Endothelial cell of umbilical vein (primary cell): ENCODE data around the gene AFG3L2. TPM values are rescaled to one million over a fixed set of nuclear protein-coding genes. Genes with fewer than 3 reads are reported as not detected.

ENCODE experiments used
- BruUV-seq: library from RNA; stranded (reverse); fragments of 400-500 nt; replicated peaks from 2 replicates; lab custom pipeline; 2021; lab: Mats Ljungman, UMichigan
- CTCF ChIA-PET: fragments of 300-600, 350-600 bp; sonication (Branson Sonifier 250); formaldehyde crosslinking; loops from one replicate; lab custom pipeline; 2021; ENCODE audit warnings: antibody characterized with exemption, inconsistent platforms; lab: Charles Lee
- POLR2A ChIA-PET: fragments of 300-600, 350-600 bp; sonication (Branson Sonifier 250); formaldehyde crosslinking; loops from one replicate; lab custom pipeline; 2021; ENCODE audit warnings: antibody characterized with exemption, inconsistent platforms; lab: Charles Lee
- DNase-seq: peaks from one replicate; pipeline ENCODE4 v3.0.0-alpha.2; 2011; ENCODE audit warnings: low read depth, low spot score
- FAIRE-seq: peaks from 2 replicates; lab custom pipeline; 2011; peaks lifted over from hg19 to GRCh38; lab: Jason Lieb, UNC
- H2AFZ ChIP-seq: 2 replicates; pipeline ENCODE4 v1.6.0; 2012; ENCODE audit warnings: low read depth, low read length, control low read depth, inconsistent platforms
- H3K27ac ChIP-seq: 2 replicates; pipeline ENCODE4 v1.5.1; 2011; ENCODE audit warnings: low read depth, mild to moderate bottlenecking, control low read depth, low read length, moderate library complexity; ENCODE audit not compliant: insufficient read depth
- H3K27me3 ChIP-seq, 2 experiments: 2 replicates each; pipeline versions ENCODE4 v1.6.0 to v1.6.1; 2011; ENCODE audit warnings: low read length in 2 of 2, mixed read lengths in 1 of 2; ENCODE audit not compliant: control insufficient read depth in 2 of 2, insufficient read depth in 2 of 2
- H3K36me3 ChIP-seq, 2 experiments: 2 replicates in 1 of 2; 3 replicates in 1 of 2; pipeline ENCODE4 v1.5.1; 2011; ENCODE audit warnings: low read length in 2 of 2, mild to moderate bottlenecking in 1 of 2, moderate library complexity in 1 of 2; ENCODE audit not compliant: control insufficient read depth in 2 of 2, insufficient read depth in 2 of 2; ENCODE audit errors: extremely low read depth in 1 of 2
- H3K4me1 ChIP-seq: 3 replicates; pipeline ENCODE4 v1.5.1; 2011; ENCODE audit warnings: mild to moderate bottlenecking, low read length; ENCODE audit not compliant: control insufficient read depth, insufficient read depth; ENCODE audit errors: extremely low read depth
- H3K4me2 ChIP-seq: 2 replicates; pipeline ENCODE4 v1.6.1; 2011; ENCODE audit warnings: low read length, control low read depth, mixed read lengths; ENCODE audit not compliant: insufficient read depth
- H3K4me3 ChIP-seq, 3 experiments: fragments of 200-600 bp in 1 of 3; sonication (generic), shearing (Covaris generic) in 1 of 3; replicated peaks in 1 of 3; 2 replicates each; pipeline ENCODE4 v1.5.1; 2011 to 2016; ENCODE audit warnings: control low read depth in 3 of 3, low read length in 3 of 3, mild to moderate bottlenecking in 2 of 3, inconsistent platforms in 1 of 3, low read depth in 1 of 3, moderate library complexity in 1 of 3; ENCODE audit not compliant: insufficient read depth in 1 of 3
- H3K79me2 ChIP-seq: 2 replicates; pipeline ENCODE4 v1.6.0; 2012; ENCODE audit warnings: low read length, inconsistent platforms; ENCODE audit not compliant: control insufficient read depth, insufficient read depth
- H3K9ac ChIP-seq: replicated peaks from 2 replicates; pipeline ENCODE3; 2011; ENCODE audit warnings: low read length, control low read depth; ENCODE audit not compliant: insufficient read depth; ENCODE audit errors: extremely low read depth
- H3K9me1 ChIP-seq: replicated peaks from 3 replicates; pipeline ENCODE4 v1.6.0; 2011; ENCODE audit warnings: mild to moderate bottlenecking, low read length; ENCODE audit not compliant: control insufficient read depth, insufficient read depth; ENCODE audit errors: extremely low read depth
- H3K9me3 ChIP-seq: replicated peaks from 2 replicates; pipeline ENCODE4 v1.5.1; 2012; ENCODE audit warnings: low read length, inconsistent platforms; ENCODE audit not compliant: control insufficient read depth, insufficient read depth
- H4K20me1 ChIP-seq: replicated peaks from 2 replicates; pipeline ENCODE3; 2011; ENCODE audit warnings: mild to moderate bottlenecking, low read length; ENCODE audit not compliant: control insufficient read depth, insufficient read depth; ENCODE audit errors: extremely low read depth
- CTCF ChIP-seq, 2 donors: IDR thresholded peaks; 1 replicate in 1 of 2; 2 replicates in 1 of 2; pipeline ENCODE4 v1.5.1; 2011; ENCODE audit warnings: low read length in 2 of 2, mild to moderate bottlenecking in 2 of 2, moderate library complexity in 2 of 2, control low read depth in 1 of 2, inconsistent platforms in 1 of 2, low read depth in 1 of 2; ENCODE audit not compliant: insufficient read depth in 1 of 2; ENCODE audit errors: extremely low read depth in 1 of 2
- EZH2 ChIP-seq: IDR thresholded peaks from 2 replicates; pipeline ENCODE4 v1.6.1; 2012; ENCODE audit warnings: borderline replicate concordance, low read depth, mild to moderate bottlenecking, moderate library complexity, low read length, inconsistent platforms; ENCODE audit not compliant: severe bottlenecking
- FOS ChIP-seq: IDR thresholded peaks from 2 replicates; pipeline ENCODE4 v1.6.1; 2011; ENCODE audit warnings: mild to moderate bottlenecking, low read length, moderate library complexity, borderline replicate concordance; ENCODE audit not compliant: insufficient read depth
- GATA2 ChIP-seq: IDR thresholded peaks from 2 replicates; pipeline ENCODE4 v1.7.0; 2011; ENCODE audit warnings: low read depth, mild to moderate bottlenecking, moderate library complexity, mixed read lengths, low read length; ENCODE audit not compliant: insufficient read length, insufficient read depth
- JUN ChIP-seq: IDR thresholded peaks from 2 replicates; pipeline ENCODE4 v1.6.1; 2011; ENCODE audit warnings: borderline replicate concordance, low read depth; ENCODE audit not compliant: insufficient read length, insufficient read depth
- MAX ChIP-seq: IDR thresholded peaks from 2 replicates; pipeline ENCODE4 v1.6.1; 2011; ENCODE audit not compliant: insufficient read depth, insufficient read length
- MYC ChIP-seq: IDR thresholded peaks from one replicate; pipeline ENCODE4 v1.6.1; 2011; ENCODE audit warnings: mild to moderate bottlenecking, low read depth, low read length
- POLR2AphosphoS5 ChIP-seq: IDR thresholded peaks from 2 replicates; pipeline ENCODE4 v1.6.1; 2012; ENCODE audit warnings: low read depth, mild to moderate bottlenecking, control low read depth, low read length, moderate library complexity; ENCODE audit not compliant: insufficient read depth
- dilution Hi-C: fragments of 300-500 bp; cut with MboI; formaldehyde crosslinking; loops from one replicate; pipeline ENCODE4 v1.15.0; 2019; ENCODE audit warnings: low sequenced_read_pairs; ENCODE audit not compliant: extremely low pct_ligation_motif_present
- intact Hi-C: fragments of 100-400 bp; cut with micrococcal nuclease; formaldehyde crosslinking; loops from one replicate; pipeline ENCODE4 v1.10.0; 2022
- polyA plus RNA-seq, 4 experiments: library from polyadenylated mRNA; depleted of rRNA in 3 of 4; stranded (reverse) in 3 of 4; unstranded in 1 of 4; fragments of >200 nt; gene quantifications; 2 replicates each; pipeline versions ENCODE4 v1.2.1 to v1.2.3, GENCODE V29; 2011 to 2012; ENCODE audit warnings: missing spikeins in 1 of 4
- total RNA-seq: library from RNA; stranded (reverse); gene quantifications from 2 replicates; pipeline ENCODE4 v1.2.3, GENCODE V29; 2021

The AFG3L2 gene
- total and polyA plus RNA-seq, 2 donors (not counting 3 experiments of a cell fraction or from before 2014, with no cell fraction given), result 19.3 to 42.4 TPM

GRCh38 chr18:12287684-12288402, 89.2 kb downstream of the AFG3L2 start:
- no peaks in the 10 kb centered on the region for H3K9me3 ChIP-seq
- FAIRE-seq (peak; percentile 74), DNase-seq (peak; percentile 23)
- H4K20me1 ChIP-seq, result no peaks in the 10 kb centered on the region
- H3K4me3 ChIP-seq, result peak overlapping the region in 2 of 3 experiments; percentile 25 to 47
- ChIA-PET CTCF (interaction anchor here (1.4 to 7.7 kb wide), 9 partner anchors 8 to 40 kb away, joined by 4 to 102 read pairs (median 7); partner anchors contain the start of gene TUBB6), POLR2A (interaction anchor here (1.0 to 2.2 kb wide), 5 partner anchors 9 to 23 kb away, joined by 3 to 11 read pairs (median 5); partner anchors contain the start of gene TUBB6)
- TF ChIP-seq CTCF (IDR thresholded peaks at IDR 0.05; ENCODE audit: extremely low read depth in 1 of 2, insufficient read depth in 1 of 2, low read depth in 1 of 2, low read length in 2 of 2) (no peak), GATA2 (no peak), FOS (no peak), EZH2 (no peak), MAX (no peak), POLR2AphosphoS5 (no peak), MYC (no peak), JUN (no peak)
- no peaks in the 10 kb centered on the region for H3K79me2 ChIP-seq
- BruUV-seq, result no TSS peak
- no peaks in the 10 kb centered on the region for H3K36me3 ChIP-seq
- no peaks in the 10 kb centered on the region for H3K4me1 ChIP-seq
- H3K27me3 ChIP-seq, result peaks cover 0 to 2% of the 10 kb centered on the region in 2 experiments
- dilution Hi-C loops, result no loop called here
- intact Hi-C loops, result loop anchor here (10.0 kb wide), 1 partner anchor 367 kb away; the partner anchor contains the start of gene SPIRE1
- H2AFZ ChIP-seq, result peak overlapping the region; percentile 48
- H3K9ac ChIP-seq, result no peak overlapping the region
- no peak overlapping the region for H3K27ac ChIP-seq
- H3K9me1 ChIP-seq, result no peaks in the 10 kb centered on the region
- H3K4me2 ChIP-seq, result peak overlapping the region; percentile 44
